GM23338 (cell line): ENCODE results near the gene ATXN7. TPM values are rescaled to one million over a fixed set of nuclear protein-coding genes. Genes with fewer than 3 reads are reported as not detected.

Source experiments
- ATAC-seq: fragments of 200-7000 bp; cut with Tn5 transposase; 3 replicates; pipeline ENCODE4 v1.9.1; 2020
- DNase-seq: peaks from one replicate; pipeline ENCODE4 v3.0.0-alpha.2; 2015; ENCODE audit warnings: low spot score
- H2AFZ ChIP-seq: fragments of 200-600 bp; sonication (generic); 2 replicates; pipeline ENCODE4 v1.8.0; 2016; ENCODE audit warnings: antibody characterized with exemption, mild to moderate bottlenecking, moderate library complexity
- H3F3A ChIP-seq: fragments of 200-600 bp; sonication (generic); replicated peaks from 2 replicates; pipeline ENCODE4 v1.8.0; 2017; ENCODE audit warnings: antibody characterized with exemption, mixed run types, low read depth
- H3K27ac ChIP-seq: fragments of 200-600 bp; sonication (generic); 2 replicates; pipeline ENCODE4 v1.6.1; 2016; ENCODE audit warnings: low read depth
- H3K27me3 ChIP-seq: fragments of 200-600 bp; sonication (generic); 2 replicates; pipeline ENCODE4 v1.8.0; 2016; ENCODE audit warnings: mild to moderate bottlenecking, mixed run types, moderate library complexity; ENCODE audit not compliant: insufficient read depth
- H3K36me3 ChIP-seq: fragments of 200-600 bp; sonication (generic); 2 replicates; pipeline ENCODE4 v1.8.0; 2016; ENCODE audit warnings: mild to moderate bottlenecking; ENCODE audit not compliant: insufficient read depth
- H3K4me1 ChIP-seq: fragments of 200-600 bp; sonication (generic); 2 replicates; pipeline ENCODE4 v1.8.0; 2016; ENCODE audit warnings: mild to moderate bottlenecking, moderate library complexity; ENCODE audit not compliant: insufficient read depth
- H3K4me2 ChIP-seq: fragments of 200-600 bp; sonication (generic); 2 replicates; pipeline ENCODE4 v1.7.1; 2017; ENCODE audit warnings: mixed run types
- H3K4me3 ChIP-seq: fragments of 200-600 bp; sonication (generic); 2 replicates; pipeline ENCODE4 v1.6.1; 2016; ENCODE audit warnings: mixed run types
- H3K79me2 ChIP-seq: fragments of 200-600 bp; sonication (generic); replicated peaks from 2 replicates; pipeline ENCODE4 v1.8.0; 2017; ENCODE audit warnings: mild to moderate bottlenecking; ENCODE audit not compliant: insufficient read depth
- H3K9me2 ChIP-seq: fragments of 200-600 bp; sonication (generic); 2 replicates; pipeline ENCODE4 v1.8.0; 2017; ENCODE audit not compliant: insufficient read depth
- H4K20me1 ChIP-seq: fragments of 200-600 bp; sonication (generic); replicated peaks from 2 replicates; pipeline ENCODE4 v1.8.0; 2017; ENCODE audit warnings: mild to moderate bottlenecking; ENCODE audit not compliant: insufficient read depth
- H3K27ac Mint-ChIP-seq: 2 replicates; pipeline ENCODE4 v1.8.0; 2020; ENCODE audit warnings: inconsistent platforms, mild to moderate bottlenecking, moderate library complexity, mixed read lengths
- H3K27me3 Mint-ChIP-seq: 3 replicates; pipeline ENCODE4 v1.8.0; 2022; ENCODE audit warnings: low read depth, mild to moderate bottlenecking, moderate library complexity, mixed read lengths, inconsistent platforms; ENCODE audit not compliant: insufficient read depth, poor library complexity
- H3K36me3 Mint-ChIP-seq: 3 replicates; pipeline ENCODE4 v1.8.0; 2021; ENCODE audit warnings: low read depth, mild to moderate bottlenecking, inconsistent platforms, moderate library complexity, mixed read lengths
- H3K4me1 Mint-ChIP-seq: 3 replicates; pipeline ENCODE4 v1.8.0; 2020; ENCODE audit warnings: mild to moderate bottlenecking, inconsistent platforms, mixed read lengths
- H3K4me3 Mint-ChIP-seq: 3 replicates; pipeline ENCODE4 v1.8.0; 2021; ENCODE audit warnings: moderate library complexity, mild to moderate bottlenecking, inconsistent platforms, mixed read lengths
- H3K9me3 Mint-ChIP-seq: 3 replicates; pipeline ENCODE4 v1.8.0; 2020; ENCODE audit warnings: moderate library complexity, mild to moderate bottlenecking, inconsistent platforms, mixed read lengths
- CREB1 ChIP-seq: fragments of 250-450 bp; sonication (Bioruptor Pico); IDR thresholded peaks from 2 replicates; pipeline ENCODE4 v1.5.0; 2020; ENCODE audit warnings: low read depth, mild to moderate bottlenecking, moderate library complexity
- CTCF ChIP-seq, 2 experiments: fragments of 200-600 bp in 1 of 2; sonication (generic) in 1 of 2; conservative IDR thresholded peaks; 2 replicates each; pipeline versions ENCODE4 v1.5.1 to v1.6.1; 2016 to 2017; ENCODE audit warnings: antibody characterized with exemption in 2 of 2, low read depth in 2 of 2, mild to moderate bottlenecking in 2 of 2, moderate library complexity in 1 of 2
- ETS1 ChIP-seq: IDR thresholded peaks from 2 replicates; pipeline ENCODE4 v1.6.1; 2016; ENCODE audit warnings: antibody characterized with exemption
- EZH2 ChIP-seq: fragments of 200-600 bp; sonication (generic); IDR thresholded peaks from one replicate; pipeline ENCODE4 v1.8.0; 2017; ENCODE audit warnings: antibody characterized with exemption, mild to moderate bottlenecking, low read depth; ENCODE audit not compliant: unreplicated experiment
- EZH2phosphoT487 ChIP-seq: fragments of 200-600 bp; sonication (generic); IDR thresholded peaks from one replicate; pipeline ENCODE4 v1.8.1; 2018; ENCODE audit warnings: antibody characterized with exemption; ENCODE audit not compliant: unreplicated experiment
- JUNB ChIP-seq: IDR thresholded peaks from one replicate; pipeline ENCODE4 v1.6.1; 2016; ENCODE audit warnings: antibody characterized with exemption; ENCODE audit not compliant: unreplicated experiment
- NANOG ChIP-seq: IDR thresholded peaks from 2 replicates; pipeline ENCODE4 v1.6.1; 2016; ENCODE audit warnings: antibody characterized with exemption, borderline replicate concordance
- POLR2AphosphoS5 ChIP-seq: IDR thresholded peaks from 2 replicates; pipeline ENCODE4 v1.6.1; 2016; ENCODE audit warnings: antibody characterized with exemption, low read depth
- REST ChIP-seq: IDR thresholded peaks from one replicate; pipeline ENCODE4 v1.6.1; 2018; ENCODE audit warnings: antibody characterized with exemption; ENCODE audit not compliant: unreplicated experiment
- STAT1 ChIP-seq: IDR thresholded peaks from one replicate; pipeline ENCODE4 v1.6.1; 2016; ENCODE audit warnings: antibody characterized with exemption; ENCODE audit not compliant: unreplicated experiment
- ZNF114 ChIP-seq: fragments of 250-450 bp; sonication (Bioruptor Pico); IDR thresholded peaks from 2 replicates; pipeline ENCODE4 v1.5.0; 2020; ENCODE audit warnings: mild to moderate bottlenecking, moderate library complexity
- ZNF331 ChIP-seq: fragments of 250-450 bp; sonication (Bioruptor Pico); IDR thresholded peaks from 2 replicates; pipeline ENCODE4 v1.5.0; 2020; ENCODE audit warnings: low read depth, mild to moderate bottlenecking, moderate library complexity
- polyA plus RNA-seq: library from polyadenylated mRNA; unstranded; fragments of >200 nt; fragmentation: Nextera tagmentation; extraction: Ambion mirVana; gene quantifications from 2 replicates; pipeline ENCODE4 v1.2.1, GENCODE V29; 2016
- total RNA-seq: library from RNA; depleted of rRNA; stranded (reverse); fragments of >200 nt; shearing (Covaris generic); gene quantifications from 2 replicates; pipeline ENCODE4 v1.2.3, GENCODE V29; 2014

Gene ATXN7
- total and polyA plus RNA-seq, 2 experiments from 2014 or later, result 4.0 to 17.2 TPM

- H3K36me3 ChIP-seq, result no peaks in the 10 kb centered on the region
- no peak for TF ChIP-seq CREB1
- TF ChIP-seq EZH2phosphoT487, result no peak
- no peak for TF ChIP-seq POLR2AphosphoS5
- no peak for TF ChIP-seq ETS1
- no peak for TF ChIP-seq ZNF331 (CRISPR knock-in tag)
- Mint-ChIP-seq H3K4me1 (peaks cover 37% of the 10 kb centered on the region), H3K36me3 (no peaks in the 10 kb centered on the region; the same call in 2 of the 3 replicates), H3K27ac (no peak overlapping the region), H3K27me3 (no peaks in the 10 kb centered on the region), H3K4me3 (no peak overlapping the region), H3K9me3 (no peaks in the 10 kb centered on the region)
- DNase-seq (no peak), ATAC-seq (no peak)
- peaks cover 44% of the 10 kb centered on the region for H3K79me2 ChIP-seq
- H3K4me3 ChIP-seq, result no peak overlapping the region
- H3K4me1 ChIP-seq, result no peaks in the 10 kb centered on the region
- no peak overlapping the region for H3K27ac ChIP-seq
- no peaks in the 10 kb centered on the region for H4K20me1 ChIP-seq
- H3K4me2 ChIP-seq, result no peak overlapping the region
- H3F3A ChIP-seq, result no peaks in the 10 kb centered on the region
- no peaks in the 10 kb centered on the region for H3K9me2 ChIP-seq
- H2AFZ ChIP-seq, result no peak overlapping the region
- H3K27me3 ChIP-seq, result no peaks in the 10 kb centered on the region
Observed at GRCh38 chr3:63940389-63940757, 76.7 kb downstream of the ATXN7 start.

- no peaks in the 10 kb centered on the region for H3K36me3 ChIP-seq
- H3K4me3 ChIP-seq, result no peak overlapping the region
- H2AFZ ChIP-seq, result no peak overlapping the region
- no peak overlapping the region for H3K27ac ChIP-seq
- H3K4me1 ChIP-seq, result no peaks in the 10 kb centered on the region
- H3K9me3 Mint-ChIP-seq, result no peaks in the 10 kb centered on the region
- no peak overlapping the region for H3K4me3 Mint-ChIP-seq
- DNase-seq (no peak), ATAC-seq (no peak)
- no peak overlapping the region for H3K4me2 ChIP-seq
- H3K27me3 ChIP-seq, result no peaks in the 10 kb centered on the region
- no peaks in the 10 kb centered on the region; the same call in 2 of the 3 replicates for H3K36me3 Mint-ChIP-seq
- no peaks in the 10 kb centered on the region for H4K20me1 ChIP-seq
- peaks cover 33% of the 10 kb centered on the region for H3K4me1 Mint-ChIP-seq
- H3K79me2 ChIP-seq, result peaks cover 30% of the 10 kb centered on the region; the same call in 1 of the 2 replicates
- no peaks in the 10 kb centered on the region for H3F3A ChIP-seq
- H3K9me2 ChIP-seq, result no peaks in the 10 kb centered on the region
- peaks cover 4% of the 10 kb centered on the region for H3K27me3 Mint-ChIP-seq
- H3K27ac Mint-ChIP-seq, result no peak overlapping the region
- TF ChIP-seq ZNF331 (CRISPR knock-in tag) (no peak), EZH2 (no peak), CREB1 (no peak), ZNF114 (CRISPR knock-in tag) (no peak), EZH2phosphoT487 (no peak), JUNB (no peak), CTCF (conservative IDR thresholded peaks at IDR 0.05; ENCODE audit: low read depth in 2 of 2) (no peak), NANOG (no peak), POLR2AphosphoS5 (no peak), REST (no peak), STAT1 (no peak)
Observed at GRCh38 chr3:63942528-63942927, 78.9 kb downstream of the ATXN7 start.
